ENCODE measurements around the gene MED27.

DNA sequence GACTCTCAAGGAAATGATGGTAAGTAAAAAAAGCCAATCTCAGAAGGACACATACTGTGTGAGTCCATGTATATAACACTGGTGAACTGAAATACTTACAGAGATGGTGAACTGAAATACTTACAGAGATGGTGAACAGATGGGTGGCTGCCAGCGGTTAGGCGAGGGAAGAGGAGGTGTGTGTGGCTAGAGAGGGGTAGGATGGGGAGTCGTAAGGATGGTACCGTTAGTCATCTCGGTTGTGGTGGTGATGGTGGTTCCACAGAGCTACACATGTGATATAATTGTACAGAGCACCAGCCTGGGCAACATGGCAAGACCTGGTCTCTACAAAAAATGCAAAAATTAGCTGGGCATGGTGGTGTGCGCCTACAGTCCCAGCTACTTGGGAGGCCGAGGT lies 226.2 kb downstream of the MED27 start:
- TF ChIP-seq, protein P1, sequence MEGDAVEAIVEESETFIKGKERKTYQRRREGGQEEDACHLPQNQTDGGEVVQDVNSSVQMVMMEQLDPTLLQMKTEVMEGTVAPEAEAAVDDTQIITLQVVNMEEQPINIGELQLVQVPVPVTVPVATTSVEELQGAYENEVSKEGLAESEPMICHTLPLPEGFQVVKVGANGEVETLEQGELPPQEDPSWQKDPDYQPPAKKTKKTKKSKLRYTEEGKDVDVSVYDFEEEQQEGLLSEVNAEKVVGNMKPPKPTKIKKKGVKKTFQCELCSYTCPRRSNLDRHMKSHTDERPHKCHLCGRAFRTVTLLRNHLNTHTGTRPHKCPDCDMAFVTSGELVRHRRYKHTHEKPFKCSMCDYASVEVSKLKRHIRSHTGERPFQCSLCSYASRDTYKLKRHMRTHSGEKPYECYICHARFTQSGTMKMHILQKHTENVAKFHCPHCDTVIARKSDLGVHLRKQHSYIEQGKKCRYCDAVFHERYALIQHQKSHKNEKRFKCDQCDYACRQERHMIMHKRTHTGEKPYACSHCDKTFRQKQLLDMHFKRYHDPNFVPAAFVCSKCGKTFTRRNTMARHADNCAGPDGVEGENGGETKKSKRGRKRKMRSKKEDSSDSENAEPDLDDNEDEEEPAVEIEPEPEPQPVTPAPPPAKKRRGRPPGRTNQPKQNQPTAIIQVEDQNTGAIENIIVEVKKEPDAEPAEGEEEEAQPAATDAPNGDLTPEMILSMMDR (tag by site-specific recombination; IDR thresholded peaks at IDR 0.05): no peak
- TF ChIP-seq, protein P2, sequence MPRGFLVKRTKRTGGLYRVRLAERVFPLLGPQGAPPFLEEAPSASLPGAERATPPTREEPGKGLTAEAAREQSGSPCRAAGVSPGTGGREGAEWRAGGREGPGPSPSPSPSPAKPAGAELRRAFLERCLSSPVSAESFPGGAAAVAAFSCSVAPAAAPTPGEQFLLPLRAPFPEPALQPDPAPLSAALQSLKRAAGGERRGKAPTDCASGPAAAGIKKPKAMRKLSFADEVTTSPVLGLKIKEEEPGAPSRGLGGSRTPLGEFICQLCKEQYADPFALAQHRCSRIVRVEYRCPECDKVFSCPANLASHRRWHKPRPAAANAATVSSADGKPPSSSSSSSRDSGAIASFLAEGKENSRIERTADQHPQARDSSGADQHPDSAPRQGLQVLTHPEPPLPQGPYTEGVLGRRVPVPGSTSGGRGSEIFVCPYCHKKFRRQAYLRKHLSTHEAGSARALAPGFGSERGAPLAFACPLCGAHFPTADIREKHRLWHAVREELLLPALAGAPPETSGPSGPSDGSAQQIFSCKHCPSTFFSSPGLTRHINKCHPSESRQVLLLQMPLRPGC (tag by site-specific recombination; IDR thresholded peaks at IDR 0.05): no peak
- TF ChIP-seq OVOL3 (tag by site-specific recombination; IDR thresholded peaks at IDR 0.05) (no peak), ZNF571 (tag by site-specific recombination; IDR thresholded peaks at IDR 0.05) (no peak)

All from HEK293 (cell line).